Natural killer cell treated with Interleukin-12 subunit alpha and Interleukin-12 subunit beta and Interleukin-15 and Interleukin-18, amount 100 ng/mL, for 72 hours (primary cell): ENCODE measurements around the gene CLIC5. TPM values are rescaled to one million over a fixed set of nuclear protein-coding genes. Genes with fewer than 3 reads are reported as not detected.
A peak's percentile ranks its signal among the peaks of the same experiment; 100 is the strongest.

Source experiments
- ATAC-seq, 2 donors: fragments of 150-1000 bp; cut with Tn5 transposase in 1 of 2; sonication (Bioruptor Pico), chemical (Tn5 transposase) in 1 of 2; 2 replicates each; pipeline ENCODE4 v1.10.0; 2021
- DNase-seq: peaks from one replicate; pipeline ENCODE4 v3.0.0; 2022; ENCODE audit warnings: low spot score
- H3K27ac Mint-ChIP-seq, 2 donors: 1 replicate in 1 of 2; 2 replicates in 1 of 2; pipeline ENCODE4 v1.8.0; 2022; ENCODE audit warnings: mixed read lengths in 2 of 2, mild to moderate bottlenecking in 1 of 2, moderate library complexity in 1 of 2
- H3K27me3 Mint-ChIP-seq, 2 donors: 1 replicate in 1 of 2; 2 replicates in 1 of 2; pipeline ENCODE4 v1.8.0; 2022; ENCODE audit warnings: mixed read lengths in 2 of 2
- H3K36me3 Mint-ChIP-seq: one replicate; pipeline ENCODE4 v1.8.0; 2022; ENCODE audit warnings: mixed read lengths
- H3K4me1 Mint-ChIP-seq, 2 donors: 1 replicate in 1 of 2; 2 replicates in 1 of 2; pipeline ENCODE4 v1.8.0; 2022; ENCODE audit warnings: low read depth in 2 of 2, mixed read lengths in 2 of 2, mild to moderate bottlenecking in 1 of 2
- H3K4me3 Mint-ChIP-seq: one replicate; pipeline ENCODE4 v1.8.0; 2022; ENCODE audit warnings: mixed read lengths
- H3K9me3 Mint-ChIP-seq: 2 replicates; pipeline ENCODE4 v1.8.0; 2022; ENCODE audit warnings: mixed read lengths
- total RNA-seq, 2 donors: library from RNA; stranded (reverse); gene quantifications; one replicate each; pipeline ENCODE4 v1.2.3, GENCODE V29; 2022

CLIC5 gene
- total RNA-seq, 2 donors from 2014 or later, result 0.38 to 3.8 TPM

GRCh38 chr6:45916692-45917091, 99.0 kb downstream of the CLIC5 start:
- H3K4me3 Mint-ChIP-seq, result no peak overlapping the region
- H3K4me1 Mint-ChIP-seq, result peaks cover 6 to 17% of the 10 kb centered on the region in 2 donors
- no peak overlapping the region for H3K27ac Mint-ChIP-seq
- no peaks in the 10 kb centered on the region for H3K9me3 Mint-ChIP-seq
- DNase-seq (no peak), ATAC-seq (no peak)
- no peaks in the 10 kb centered on the region for H3K27me3 Mint-ChIP-seq
- H3K36me3 Mint-ChIP-seq, result peaks cover 4% of the 10 kb centered on the region

- no peak overlapping the region for H3K27ac Mint-ChIP-seq
- H3K4me3 Mint-ChIP-seq, result no peak overlapping the region
- H3K9me3 Mint-ChIP-seq, result no peaks in the 10 kb centered on the region
- H3K27me3 Mint-ChIP-seq, result peaks cover 0 to 3% of the 10 kb centered on the region in 2 donors
- DNase-seq (no peak), ATAC-seq (no peak)
- peaks cover 4% of the 10 kb centered on the region for H3K36me3 Mint-ChIP-seq
- H3K4me1 Mint-ChIP-seq, result peaks cover 3 to 10% of the 10 kb centered on the region in 2 donors
Measured at GRCh38 chr6:45915780-45916468, 99.7 kb downstream of the CLIC5 start.

- peaks cover 4% of the 10 kb centered on the region for H3K36me3 Mint-ChIP-seq
- H3K4me1 Mint-ChIP-seq, result no peaks in the 10 kb centered on the region
Measured at GRCh38 chr6:45911691-45912090, 104.0 kb downstream of the CLIC5 start.

GRCh38 chr6:45903959-45904358, 111.7 kb downstream of the CLIC5 start:
- Mint-ChIP-seq H3K36me3 (no peaks in the 10 kb centered on the region), H3K27me3 (peaks cover 5 to 11% of the 10 kb centered on the region in 2 donors), H3K4me3 (no peak overlapping the region), H3K9me3 (no peaks in the 10 kb centered on the region), H3K27ac (no peak overlapping the region), H3K4me1 (peaks cover 0 to 3% of the 10 kb centered on the region in 2 donors)
- no peak for DNase-seq
- no peak for ATAC-seq

More at GRCh38 chr6:45911691-45912090, 104.0 kb downstream of the CLIC5 start:
- Mint-ChIP-seq H3K4me3 (no peak overlapping the region), H3K27me3 (peaks cover 5 to 10% of the 10 kb centered on the region in 2 donors), H3K27ac (no peak overlapping the region), H3K9me3 (no peaks in the 10 kb centered on the region)
- DNase-seq (no peak), ATAC-seq (no peak)

- no peak for DNase-seq
- Mint-ChIP-seq H3K36me3 (no peaks in the 10 kb centered on the region), H3K27me3 (peaks cover 0 to 11% of the 10 kb centered on the region in 2 donors), H3K9me3 (no peaks in the 10 kb centered on the region), H3K27ac (no peak overlapping the region), H3K4me1 (peaks cover 0 to 4% of the 10 kb centered on the region in 2 donors), H3K4me3 (no peak overlapping the region)
- peak in 1 of 2 donors; percentile 20 for ATAC-seq
Measured at GRCh38 chr6:45902984-45903383, 112.7 kb downstream of the CLIC5 start.

- DNase-seq, result no peak
- Mint-ChIP-seq H3K9me3 (no peaks in the 10 kb centered on the region), H3K27me3 (peaks cover 0 to 10% of the 10 kb centered on the region in 2 donors), H3K27ac (no peak overlapping the region), H3K4me1 (peaks cover 3 to 10% of the 10 kb centered on the region in 2 donors), H3K36me3 (no peaks in the 10 kb centered on the region), H3K4me3 (no peak overlapping the region)
- ATAC-seq, result no peak
Measured at GRCh38 chr6:45901767-45902650, 113.7 kb downstream of the CLIC5 start.

- no peaks in the 10 kb centered on the region for H3K9me3 Mint-ChIP-seq
- ATAC-seq (no peak), DNase-seq (no peak)
- no peak overlapping the region for H3K27ac Mint-ChIP-seq
- peaks cover 0 to 10% of the 10 kb centered on the region in 2 donors for H3K27me3 Mint-ChIP-seq
- H3K4me3 Mint-ChIP-seq, result no peak overlapping the region
- no peaks in the 10 kb centered on the region for H3K36me3 Mint-ChIP-seq
- H3K4me1 Mint-ChIP-seq, result peaks cover 12 to 17% of the 10 kb centered on the region in 2 donors
Measured at GRCh38 chr6:45900808-45901752, 114.6 kb downstream of the CLIC5 start.

GRCh38 chr6:45899683-45899946, 116.0 kb downstream of the CLIC5 start:
- Mint-ChIP-seq H3K36me3 (no peaks in the 10 kb centered on the region), H3K9me3 (no peaks in the 10 kb centered on the region), H3K27ac (no peak overlapping the region), H3K27me3 (peaks cover under 1 to 12% of the 10 kb centered on the region in 2 donors), H3K4me1 (peaks cover 24 to 26% of the 10 kb centered on the region in 2 donors), H3K4me3 (no peak overlapping the region)
- DNase-seq (no peak), ATAC-seq (no peak)

- Mint-ChIP-seq H3K27ac (no peak overlapping the region), H3K9me3 (no peaks in the 10 kb centered on the region), H3K4me1 (peaks cover 29% of the 10 kb centered on the region in 2 donors), H3K27me3 (peaks cover 5 to 17% of the 10 kb centered on the region in 2 donors), H3K36me3 (no peaks in the 10 kb centered on the region), H3K4me3 (no peak overlapping the region)
- ATAC-seq (no peak), DNase-seq (no peak)
Measured at GRCh38 chr6:45898941-45899682, 116.5 kb downstream of the CLIC5 start.

GRCh38 chr6:45896783-45897441, 118.7 kb downstream of the CLIC5 start:
- peaks cover 7% of the 10 kb centered on the region for H3K36me3 Mint-ChIP-seq
- H3K27me3 Mint-ChIP-seq, result peaks cover 8 to 26% of the 10 kb centered on the region in 2 donors
- H3K27ac Mint-ChIP-seq, result peak overlapping the region; percentile 45 to 79
- no peaks in the 10 kb centered on the region for H3K9me3 Mint-ChIP-seq
- ATAC-seq (peak; percentile 68 to 70), DNase-seq (no peak)
- peak overlapping the region; percentile 68 for H3K4me3 Mint-ChIP-seq
- H3K4me1 Mint-ChIP-seq, result peaks cover 30 to 36% of the 10 kb centered on the region in 2 donors

- peak overlapping the region; percentile 74 to 79 for H3K27ac Mint-ChIP-seq
- H3K4me3 Mint-ChIP-seq, result peak overlapping the region; percentile 68
- DNase-seq (no peak), ATAC-seq (peak; percentile 89 to 96)
- H3K27me3 Mint-ChIP-seq, result peaks cover 8 to 23% of the 10 kb centered on the region in 2 donors
- peaks cover 30 to 36% of the 10 kb centered on the region in 2 donors for H3K4me1 Mint-ChIP-seq
- no peaks in the 10 kb centered on the region for H3K9me3 Mint-ChIP-seq
- H3K36me3 Mint-ChIP-seq, result peaks cover 7% of the 10 kb centered on the region
Measured at GRCh38 chr6:45895569-45895968, 120.1 kb downstream of the CLIC5 start.

GRCh38 chr6:45892696-45893245, 122.9 kb downstream of the CLIC5 start:
- peaks cover 7% of the 10 kb centered on the region for H3K36me3 Mint-ChIP-seq
- H3K4me3 Mint-ChIP-seq, result no peak overlapping the region
- no peaks in the 10 kb centered on the region for H3K9me3 Mint-ChIP-seq
- ATAC-seq (no peak), DNase-seq (no peak)
- H3K4me1 Mint-ChIP-seq, result peaks cover 30 to 40% of the 10 kb centered on the region in 2 donors
- no peak overlapping the region for H3K27ac Mint-ChIP-seq
- peaks cover 8 to 21% of the 10 kb centered on the region in 2 donors for H3K27me3 Mint-ChIP-seq
